Ishikawa (cell line): ENCODE data around the gene NRBF2.

Experiments
- CEBPB ChIP-seq: IDR thresholded peaks from 2 replicates; pipeline ENCODE4 v1.6.1; 2012
- CREB1 ChIP-seq: IDR thresholded peaks from 2 replicates; pipeline ENCODE4 v1.6.1; 2012; ENCODE audit warnings: low read depth
- EGR1 ChIP-seq: IDR thresholded peaks from 2 replicates; pipeline ENCODE4 v1.6.1; 2012
- EP300 ChIP-seq: IDR thresholded peaks from 2 replicates; pipeline ENCODE4 v1.6.1; 2012; ENCODE audit warnings: borderline replicate concordance
- FOXM1 ChIP-seq: IDR thresholded peaks from 2 replicates; pipeline ENCODE4 v1.6.1; 2012; ENCODE audit warnings: low read depth, borderline replicate concordance
- MAX ChIP-seq: IDR thresholded peaks from 2 replicates; pipeline ENCODE4 v1.6.1; 2012
- NFIC ChIP-seq: IDR thresholded peaks from 2 replicates; pipeline ENCODE4 v1.6.1; 2012
- RAD21 ChIP-seq: IDR thresholded peaks from 2 replicates; pipeline ENCODE4 v1.6.1; 2012; ENCODE audit warnings: low read depth
- REST ChIP-seq: IDR thresholded peaks from 2 replicates; pipeline ENCODE4 v1.6.1; 2012; ENCODE audit warnings: low read depth, mild to moderate bottlenecking
- TAF1 ChIP-seq: IDR thresholded peaks from 2 replicates; pipeline ENCODE4 v1.6.1; 2012; ENCODE audit warnings: low read depth, mild to moderate bottlenecking
- TCF12 ChIP-seq: IDR thresholded peaks from 2 replicates; pipeline ENCODE4 v1.6.1; 2012; ENCODE audit warnings: low read depth
- TEAD4 ChIP-seq: IDR thresholded peaks from 2 replicates; pipeline ENCODE4 v1.6.1; 2012
- USF1 ChIP-seq: IDR thresholded peaks from 2 replicates; pipeline ENCODE4 v1.6.1; 2012
- YY1 ChIP-seq: IDR thresholded peaks from 2 replicates; pipeline ENCODE4 v1.6.1; 2012; ENCODE audit warnings: low read depth
- ZBTB7A ChIP-seq: IDR thresholded peaks from 2 replicates; pipeline ENCODE4 v1.6.1; 2012; ENCODE audit warnings: low read depth

Gene NRBF2

GRCh38 chr10:63133056-63133820 lies at the start of gene NRBF2:
TSS of gene NRBF2 (plus strand) at chr10:63133328. CDS start at chr10:63133471, 143 bp downstream.
- no peak for TF ChIP-seq RAD21
- 0 out of 2 replicates have a peak, but pooled peaks have one; percentile 36 for TF ChIP-seq ZBTB7A
- TF ChIP-seq USF1: peak; percentile 98
- no peak for TF ChIP-seq REST
- no peak for TF ChIP-seq EGR1
- no peak; the same call in 1 of the 2 replicates for TF ChIP-seq TCF12
- TF ChIP-seq CREB1: peak; percentile 66
- TF ChIP-seq EP300: no peak
- no peak for TF ChIP-seq FOXM1
- peak; percentile 93 for TF ChIP-seq TAF1
- TF ChIP-seq NFIC: no peak
- TF ChIP-seq YY1: peak; percentile 79; the same call in 1 of the 2 replicates
- TF ChIP-seq MAX: peak; percentile 92
- no peak for TF ChIP-seq CEBPB
- TF ChIP-seq TEAD4: no peak

GRCh38 chr10:63083904-63084689 lies 49.0 kb upstream of the NRBF2 start:
- TF ChIP-seq TAF1 (no peak), CEBPB (no peak), RAD21 (peak; percentile 86)

- no peak for TF ChIP-seq TEAD4
- TF ChIP-seq EGR1: no peak
- no peak for TF ChIP-seq REST
- no peak for TF ChIP-seq MAX
- no peak for TF ChIP-seq CREB1
- TF ChIP-seq RAD21: no peak
- TF ChIP-seq TCF12: no peak
- TF ChIP-seq TAF1: no peak
- TF ChIP-seq ZBTB7A: no peak
- no peak for TF ChIP-seq YY1
- TF ChIP-seq CEBPB: no peak
- no peak for TF ChIP-seq NFIC
Measured at GRCh38 chr10:63084690-63085382, 48.3 kb upstream of the NRBF2 start.

- TF ChIP-seq YY1 (no peak), ZBTB7A (no peak), TEAD4 (no peak), USF1 (no peak), NFIC (no peak), RAD21 (no peak), CEBPB (no peak), REST (no peak), FOXM1 (no peak), TAF1 (no peak), CREB1 (no peak), EGR1 (no peak), MAX (no peak), EP300 (no peak)
Measured at GRCh38 chr10:63093227-63093626, 39.9 kb upstream of the NRBF2 start.
